Transverse colon (tissue), 4 donors: ENCODE results near the gene S100G. TPM values are rescaled to one million over a fixed set of nuclear protein-coding genes. Genes with fewer than 3 reads are reported as not detected.
"Not testable (repeated sequence)": the region's sequence is repeated elsewhere in the genome, so short reads cannot be mapped to it uniquely, and the experiment has no call there.

Experiments used
- DNase-seq: peaks from one replicate; pipeline ENCODE4 v3.0.0-alpha.2; 2019
- H3K27ac ChIP-seq, 4 donors: fragments of 200-600 bp; sonication (generic); 2 replicates each; pipeline ENCODE4 v1.5.1; 2016 to 2018; ENCODE audit warnings: inconsistent platforms in 4 of 4
- H3K27me3 ChIP-seq: fragments of 200-600 bp; sonication (generic); 2 replicates; pipeline ENCODE4 v1.5.1; 2017; ENCODE audit warnings: inconsistent platforms
- H3K36me3 ChIP-seq, 4 donors: fragments of 200-600 bp; sonication (generic); 2 replicates each; pipeline ENCODE4 v1.5.1; 2017 to 2019; ENCODE audit warnings: inconsistent platforms in 4 of 4
- H3K4me1 ChIP-seq, 4 donors: fragments of 200-600 bp; sonication (generic); 2 replicates each; pipeline ENCODE4 v1.5.1; 2017 to 2020; ENCODE audit warnings: inconsistent platforms in 4 of 4
- H3K4me3 ChIP-seq, 4 donors: fragments of 200-600 bp; sonication (generic); 1 replicate in 1 of 4; 2 replicates in 3 of 4; pipeline versions ENCODE4 v1.5.1 to v1.6.1; 2017 to 2019; ENCODE audit warnings: inconsistent platforms in 4 of 4
- H3K9me3 ChIP-seq, 2 donors: fragments of 200-600 bp; sonication (generic); 2 replicates each; pipeline ENCODE4 v1.5.1; 2017 to 2019; ENCODE audit warnings: inconsistent platforms in 2 of 2
- EP300 ChIP-seq: sonication (generic); formaldehyde crosslinking; IDR thresholded peaks from one replicate; pipeline ENCODE4 v1.6.1; 2017; ENCODE audit warnings: antibody characterized with exemption, low read depth
- POLR2A ChIP-seq: fragments of 450-650 bp; IDR thresholded peaks from one replicate; pipeline ENCODE4 v1.6.1; 2016; ENCODE audit warnings: antibody characterized with exemption, mild to moderate bottlenecking, moderate library complexity
- POLR2AphosphoS5 ChIP-seq, 3 donors: sonication (generic); formaldehyde crosslinking; IDR thresholded peaks; one replicate each; pipeline ENCODE4 v1.6.1; 2016; ENCODE audit warnings: antibody characterized with exemption in 3 of 3
- WGBS, 2 donors: methylation state at CpG; one replicate each; pipeline ENCODE4 v1.1.5; 2018; ENCODE audit warnings: low coverage in 1 of 2; 5-methylcytosine and 5-hydroxymethylcytosine counted together
- in situ Hi-C, 4 donors: fragments of 200-750 bp; cut with MboI; loops; one replicate each; pipeline versions ENCODE4 v1.15.0 to v1.15.1; 2017; ENCODE audit warnings: low sequenced_read_pairs in 3 of 4, low pct_ligation_motif_present in 1 of 4, low pct_unique_long_range_greater_than_20kb in 1 of 4
- intact Hi-C: fragments of 100-400 bp; cut with DNase I; formaldehyde crosslinking; loops from one replicate; pipeline ENCODE4 v1.15.1; 2023; ENCODE audit warnings: low total_unique reads
- total RNA-seq, 4 donors: library from RNA; depleted of rRNA; stranded (reverse); fragments of >200 nt; gene quantifications; one replicate each; pipeline ENCODE4 v1.1.0, GENCODE V29; 2016
- TF ChIP-seq, protein P1 (sequence below), 5 experiments: fragments of 200-600 bp in 3 of 5; fragments of 450-650 bp in 2 of 5; sonication (generic) in 3 of 5; IDR thresholded peaks; 1 replicate in 2 of 5; 2 replicates in 3 of 5; pipeline ENCODE4 v1.5.1; 2016 to 2017; ENCODE audit warnings: antibody characterized with exemption in 5 of 5, inconsistent platforms in 3 of 5, mild to moderate bottlenecking in 2 of 5, moderate library complexity in 1 of 5

Gene S100G
- total RNA-seq, 4 donors from 2014 or later = not detected

DNA sequence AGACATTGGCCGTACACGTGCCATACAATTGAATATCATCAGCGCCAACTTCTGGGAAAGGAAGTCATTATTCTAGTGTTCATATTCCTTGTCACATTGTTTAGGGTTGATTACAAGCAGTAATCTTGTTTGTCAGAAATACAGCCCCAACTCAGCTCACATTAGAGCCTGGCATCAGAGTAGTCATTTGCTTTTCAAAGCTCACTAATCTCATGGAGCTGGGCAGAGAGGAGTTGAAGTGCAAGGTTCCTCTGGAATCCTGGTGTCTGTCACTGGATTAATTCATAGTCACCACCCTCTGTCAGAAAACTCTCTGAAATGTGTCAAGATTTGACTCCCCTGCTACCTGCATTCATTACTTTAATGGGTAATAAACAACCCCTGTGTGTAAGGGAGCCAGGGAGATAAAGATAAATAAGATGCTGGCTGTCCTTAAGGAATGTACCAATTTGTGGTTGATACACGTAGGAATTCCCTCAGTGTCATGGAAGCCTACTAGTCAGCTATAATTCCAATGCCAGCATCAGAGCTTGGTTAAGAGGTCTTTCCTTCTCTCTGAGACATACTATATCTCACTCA, 43.7 kb upstream of the S100G start:
- Histone ChIP-seq H3K4me3 (no peak overlapping the region), H3K9me3 (no peaks in the 10 kb centered on the region), H3K27me3 (no peaks in the 10 kb centered on the region), H3K36me3 (no peaks in the 10 kb centered on the region), H3K4me1 (peaks cover 0 to 8% (median 1%) of the 10 kb centered on the region in 4 donors), H3K27ac (no peak overlapping the region)
- no peak for DNase-seq
- intact Hi-C loops = no loop called here
- in situ Hi-C loops = no loop called here
- no peak for TF ChIP-seq POLR2AphosphoS5 (IDR thresholded peaks at IDR 0.05)
- no peak for TF ChIP-seq EP300
- TF ChIP-seq, protein P1, sequence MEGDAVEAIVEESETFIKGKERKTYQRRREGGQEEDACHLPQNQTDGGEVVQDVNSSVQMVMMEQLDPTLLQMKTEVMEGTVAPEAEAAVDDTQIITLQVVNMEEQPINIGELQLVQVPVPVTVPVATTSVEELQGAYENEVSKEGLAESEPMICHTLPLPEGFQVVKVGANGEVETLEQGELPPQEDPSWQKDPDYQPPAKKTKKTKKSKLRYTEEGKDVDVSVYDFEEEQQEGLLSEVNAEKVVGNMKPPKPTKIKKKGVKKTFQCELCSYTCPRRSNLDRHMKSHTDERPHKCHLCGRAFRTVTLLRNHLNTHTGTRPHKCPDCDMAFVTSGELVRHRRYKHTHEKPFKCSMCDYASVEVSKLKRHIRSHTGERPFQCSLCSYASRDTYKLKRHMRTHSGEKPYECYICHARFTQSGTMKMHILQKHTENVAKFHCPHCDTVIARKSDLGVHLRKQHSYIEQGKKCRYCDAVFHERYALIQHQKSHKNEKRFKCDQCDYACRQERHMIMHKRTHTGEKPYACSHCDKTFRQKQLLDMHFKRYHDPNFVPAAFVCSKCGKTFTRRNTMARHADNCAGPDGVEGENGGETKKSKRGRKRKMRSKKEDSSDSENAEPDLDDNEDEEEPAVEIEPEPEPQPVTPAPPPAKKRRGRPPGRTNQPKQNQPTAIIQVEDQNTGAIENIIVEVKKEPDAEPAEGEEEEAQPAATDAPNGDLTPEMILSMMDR (IDR thresholded peaks at IDR 0.05) = no peak
- no peak for TF ChIP-seq POLR2A
- WGBS, 2 donors = 84% methylated on average over 4 of the region's 4 CpGs; no CpG with 5 or more reads in 1 of the 2 donors

DNA sequence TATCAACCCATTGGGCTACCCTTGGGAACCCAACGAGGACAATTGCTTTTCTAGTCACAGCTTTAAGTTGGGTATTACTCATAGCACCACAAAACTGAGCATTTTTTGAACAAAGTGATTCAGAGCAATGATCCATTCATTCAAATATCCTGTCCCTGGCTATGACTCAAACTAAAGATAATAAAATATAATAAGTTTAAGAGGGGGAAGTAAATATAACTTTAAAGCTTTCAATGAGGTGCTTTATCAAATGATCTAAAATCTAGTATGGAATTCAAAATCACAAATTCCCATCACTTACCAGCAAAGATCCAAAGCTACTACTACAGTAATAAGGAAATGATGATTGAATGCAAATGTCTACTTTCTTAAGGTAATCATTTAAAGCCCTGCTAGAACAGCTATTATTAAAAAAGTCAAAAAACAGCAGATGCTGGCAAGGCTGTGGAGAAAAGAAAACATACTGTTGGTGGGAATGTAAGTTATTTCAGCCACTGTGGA, 39.8 kb upstream of the S100G start:
- no peak overlapping the region for H3K27ac ChIP-seq
- no peaks in the 10 kb centered on the region for H3K27me3 ChIP-seq
- TF ChIP-seq EP300 = no peak
- TF ChIP-seq POLR2AphosphoS5 (IDR thresholded peaks at IDR 0.05) = no peak
- TF ChIP-seq POLR2A = no peak
- TF ChIP-seq, protein P1 (IDR thresholded peaks at IDR 0.05) = no peak
- H3K36me3 ChIP-seq = no peaks in the 10 kb centered on the region
- H3K4me3 ChIP-seq = no peak overlapping the region
- WGBS, 2 donors = 59% methylated on average over 1 of the region's 1 CpG; no CpG with 5 or more reads in 1 of the 2 donors
- intact Hi-C loops = no loop called here
- in situ Hi-C loops = no loop called here
- no peaks in the 10 kb centered on the region for H3K9me3 ChIP-seq
- DNase-seq = no peak
- no peaks in the 10 kb centered on the region for H3K4me1 ChIP-seq

DNA sequence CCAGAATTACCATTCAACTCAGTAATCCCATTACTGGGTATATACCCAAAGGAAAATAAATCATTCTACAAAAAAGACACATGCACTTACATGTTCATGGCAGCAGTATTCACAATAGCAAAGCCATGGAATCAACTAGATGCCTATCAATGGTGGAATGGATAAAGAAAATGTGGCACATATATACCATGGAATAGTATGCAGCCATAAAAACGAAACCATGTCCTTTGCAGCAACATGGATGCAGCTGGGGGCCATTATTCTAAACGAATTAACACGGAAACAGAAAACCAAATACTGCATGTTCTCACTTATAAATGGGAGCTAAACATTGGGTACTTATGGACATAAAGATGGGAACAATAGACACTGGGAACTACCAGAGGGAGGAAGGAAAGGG, 39.3 kb upstream of the S100G start:
- 83 to 100% methylated on average over 3 of the region's 3 CpGs for WGBS, 2 donors
- H3K9me3 ChIP-seq, H3K27me3 ChIP-seq, H3K4me3 ChIP-seq, H3K4me1 ChIP-seq, in situ Hi-C loops, H3K27ac ChIP-seq, intact Hi-C loops, DNase-seq, H3K36me3 ChIP-seq: not testable (repeated sequence)

DNA sequence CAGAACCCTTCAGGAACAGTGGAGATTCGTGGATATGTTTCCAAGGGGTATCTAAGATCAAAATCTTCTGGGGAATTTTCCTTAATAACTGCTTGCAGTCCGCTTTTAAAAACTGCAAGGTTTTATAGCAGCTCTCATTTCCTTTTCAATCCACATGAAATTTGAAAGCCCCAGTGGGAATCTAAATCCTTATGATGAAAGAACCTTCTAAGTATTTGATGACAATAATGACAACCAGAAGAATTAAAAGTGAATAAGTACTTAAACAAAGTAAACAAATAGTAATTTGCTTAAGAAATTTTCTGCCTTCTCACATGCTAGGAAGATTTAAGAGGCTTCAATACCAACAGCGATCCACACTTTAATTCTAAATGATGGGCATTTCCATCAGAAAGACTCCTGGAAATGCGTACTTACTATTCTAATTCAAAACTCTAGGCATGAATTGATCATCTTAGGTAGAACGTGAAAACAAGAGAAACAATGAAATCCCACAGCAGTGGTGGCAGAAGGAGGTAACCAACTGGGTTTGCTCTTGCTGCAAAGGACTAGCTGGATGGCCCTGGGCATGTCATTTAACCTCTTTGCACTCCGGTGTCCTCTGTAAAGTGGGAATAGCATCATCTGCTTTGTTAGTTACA, 37.6 kb upstream of the S100G start:
- H3K4me3 ChIP-seq = no peak overlapping the region
- no peaks in the 10 kb centered on the region for H3K27me3 ChIP-seq
- H3K4me1 ChIP-seq = no peaks in the 10 kb centered on the region
- no peaks in the 10 kb centered on the region for H3K36me3 ChIP-seq
- no peak for DNase-seq
- TF ChIP-seq POLR2A (no peak), EP300 (no peak), POLR2AphosphoS5 (IDR thresholded peaks at IDR 0.05) (no peak)
- TF ChIP-seq, protein P1 (IDR thresholded peaks at IDR 0.05) = no peak
- 69 to 88% methylated on average over 5 to 6 of the region's 6 CpGs for WGBS, 2 donors
- in situ Hi-C loops (no loop called here), intact Hi-C loops (no loop called here)
- no peaks in the 10 kb centered on the region for H3K9me3 ChIP-seq
- no peak overlapping the region for H3K27ac ChIP-seq
